Gastrocnemius medialis (tissue), 4 donors: Measurements from ENCODE around the gene CCDC54. TPM values are rescaled to one million over a fixed set of nuclear protein-coding genes. Genes with fewer than 3 reads are reported as not detected.

ENCODE experiments used
- ATAC-seq, 2 donors: fragments of 150-250 bp; one replicate each; pipeline ENCODE4 v1.9.1; 2016
- DNase-seq, 2 donors: peaks; one replicate each; pipeline ENCODE4 v3.0.0-alpha.2; 2019
- H3K27ac ChIP-seq, 4 donors: fragments of 200-600 bp; sonication (generic); 1 replicate in 1 of 4; 2 replicates in 3 of 4; pipeline ENCODE4 v1.5.1; 2016 to 2018; ENCODE audit warnings: mild to moderate bottlenecking in 2 of 4, moderate library complexity in 1 of 4
- H3K27me3 ChIP-seq, 3 donors: fragments of 200-600 bp; sonication (generic) in 2 of 3; 1 replicate in 1 of 3; 2 replicates in 2 of 3; pipeline versions ENCODE4 v1.5.1 to v1.6.0; 2016 to 2019; ENCODE audit warnings: mild to moderate bottlenecking in 1 of 3, moderate library complexity in 1 of 3
- H3K36me3 ChIP-seq, 2 donors: fragments of 200-600 bp; sonication (generic) in 1 of 2; one replicate each; pipeline ENCODE4 v1.5.1; 2017 to 2018
- H3K4me1 ChIP-seq, 2 donors: fragments of 200-600 bp; sonication (generic) in 1 of 2; one replicate each; pipeline ENCODE4 v1.5.1; 2016 to 2017; ENCODE audit warnings: mild to moderate bottlenecking in 2 of 2
- H3K4me3 ChIP-seq, 4 donors: fragments of 200-600 bp; sonication (generic) in 3 of 4; 1 replicate in 1 of 4; 2 replicates in 3 of 4; pipeline ENCODE4 v1.5.1; 2016 to 2019; ENCODE audit warnings: mild to moderate bottlenecking in 2 of 4
- H3K9me3 ChIP-seq, 3 donors: fragments of 200-600 bp; sonication (generic) in 2 of 3; 1 replicate in 1 of 3; 2 replicates in 2 of 3; pipeline ENCODE4 v1.5.1; 2016 to 2019
- CTCF ChIP-seq, 5 experiments: fragments of 450-650 bp in 3 of 5; fragments of 200-600 bp in 2 of 5; sonication (generic) in 2 of 5; IDR thresholded peaks in 4 of 5; conservative IDR thresholded peaks in 1 of 5; 1 replicate in 4 of 5; 2 replicates in 1 of 5; pipeline ENCODE4 v1.5.1; 2016 to 2019; ENCODE audit warnings: antibody characterized with exemption in 5 of 5, mild to moderate bottlenecking in 3 of 5, moderate library complexity in 3 of 5
- POLR2A ChIP-seq, 2 donors: fragments of 450-650 bp; IDR thresholded peaks; one replicate each; pipeline ENCODE4 v1.6.1; 2017; ENCODE audit warnings: antibody characterized with exemption in 2 of 2, mild to moderate bottlenecking in 2 of 2, moderate library complexity in 2 of 2
- in situ Hi-C, 4 donors: fragments of 200-750 bp; cut with MboI; loops; one replicate each; pipeline versions ENCODE4 v1.15.0 to v1.8.0; 2017; ENCODE audit warnings: low sequenced_read_pairs in 4 of 4
- intact Hi-C: fragments of 100-400 bp; cut with DNase I; formaldehyde crosslinking; loops from one replicate; pipeline ENCODE4 v1.15.1; 2023; ENCODE audit warnings: low total_unique reads
- total RNA-seq, 4 donors: library from RNA; depleted of rRNA; stranded (reverse); fragments of >200 nt; gene quantifications; one replicate each; pipeline versions ENCODE4 v1.1.0 to v1.2.3, GENCODE V29; 2016

CCDC54 gene
- total RNA-seq, 4 donors from 2014 or later, result not detected

GRCh38 chr3:107361633-107362032 lies 15.6 kb upstream of the CCDC54 start:
- in situ Hi-C loops, result no loop called here

GRCh38 chr3:107365051-107365450 lies 12.2 kb upstream of the CCDC54 start:
- Histone ChIP-seq H3K27me3 (no peaks in the 10 kb centered on the region), H3K4me3 (no peak overlapping the region), H3K27ac (no peak overlapping the region), H3K4me1 (peaks cover 0 to 5% of the 10 kb centered on the region in 2 donors), H3K9me3 (no peaks in the 10 kb centered on the region), H3K36me3 (no peaks in the 10 kb centered on the region)
- in situ Hi-C loops (no loop called here), intact Hi-C loops (no loop called here)
- ATAC-seq, result no peak
- DNase-seq, result no peak
- no peak for TF ChIP-seq POLR2A (IDR thresholded peaks at IDR 0.05)
- TF ChIP-seq CTCF (IDR thresholded peaks at IDR 0.05 in 4 of 5, conservative IDR thresholded peaks at IDR 0.05 in 1 of 5), result no peak

More at GRCh38 chr3:107361633-107362032, 15.6 kb upstream of the CCDC54 start:
- no peak for TF ChIP-seq POLR2A (IDR thresholded peaks at IDR 0.05)
- TF ChIP-seq CTCF (IDR thresholded peaks at IDR 0.05 in 4 of 5, conservative IDR thresholded peaks at IDR 0.05 in 1 of 5), result no peak
- H3K36me3 ChIP-seq, result no peaks in the 10 kb centered on the region
- no peak for ATAC-seq
- H3K4me1 ChIP-seq, result no peaks in the 10 kb centered on the region
- intact Hi-C loops, result no loop called here
- H3K4me3 ChIP-seq, result no peak overlapping the region
- no peak overlapping the region for H3K27ac ChIP-seq
- H3K27me3 ChIP-seq, result no peaks in the 10 kb centered on the region
- DNase-seq, result no peak
- no peaks in the 10 kb centered on the region for H3K9me3 ChIP-seq

DNA sequence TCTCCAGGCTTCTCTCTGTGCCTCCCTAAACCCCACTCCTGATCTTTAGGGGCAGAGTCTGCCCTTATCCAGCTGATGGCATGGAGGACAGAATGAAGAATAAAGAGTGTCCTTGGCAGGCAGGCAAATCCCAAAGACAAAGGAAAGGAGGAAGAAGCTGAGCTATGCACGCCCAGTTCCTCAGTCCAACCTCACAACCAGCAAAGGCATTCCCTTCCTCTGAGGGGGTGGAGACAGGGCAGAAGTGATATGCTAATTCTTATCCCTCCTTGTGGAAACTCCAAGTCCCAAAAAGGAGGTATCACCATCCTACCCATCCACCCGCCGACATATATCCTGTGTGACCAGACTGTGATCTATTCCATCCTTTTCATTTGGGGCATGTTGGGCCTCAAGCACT lies 10.5 kb upstream of the CCDC54 start:
- H3K9me3 ChIP-seq, result no peaks in the 10 kb centered on the region
- no peak overlapping the region for H3K27ac ChIP-seq
- H3K4me1 ChIP-seq, result peaks cover 0 to 5% of the 10 kb centered on the region in 2 donors
- no peak for ATAC-seq
- no peaks in the 10 kb centered on the region for H3K27me3 ChIP-seq
- H3K4me3 ChIP-seq, result no peak overlapping the region
- intact Hi-C loops (no loop called here), in situ Hi-C loops (no loop called here)
- TF ChIP-seq CTCF (IDR thresholded peaks at IDR 0.05 in 4 of 5, conservative IDR thresholded peaks at IDR 0.05 in 1 of 5) (no peak), POLR2A (IDR thresholded peaks at IDR 0.05) (no peak)
- DNase-seq, result no peak
- H3K36me3 ChIP-seq, result no peaks in the 10 kb centered on the region

- Histone ChIP-seq H3K9me3 (no peaks in the 10 kb centered on the region), H3K4me1 (peaks cover 0 to 5% of the 10 kb centered on the region in 2 donors), H3K27me3 (no peaks in the 10 kb centered on the region), H3K36me3 (no peaks in the 10 kb centered on the region), H3K4me3 (no peak overlapping the region), H3K27ac (no peak overlapping the region)
- intact Hi-C loops (no loop called here), in situ Hi-C loops (no loop called here)
- TF ChIP-seq POLR2A (IDR thresholded peaks at IDR 0.05) (no peak), CTCF (IDR thresholded peaks at IDR 0.05 in 4 of 5, conservative IDR thresholded peaks at IDR 0.05 in 1 of 5) (no peak)
- ATAC-seq (no peak), DNase-seq (no peak)
These were observed 9.9 kb upstream of the CCDC54 start for GRCh38 chr3:107367353-107367752.
